GM19035 (cell line): ENCODE results near the gene SIRT7.
"Not testable (repeated sequence)": the region's sequence is repeated elsewhere in the genome, so short reads cannot be mapped to it uniquely, and the experiment has no call there.

ENCODE experiments used
- ATAC-seq: cut with Tn5 transposase; IDR thresholded peaks from one replicate; pipeline ENCODE4 v1.9.1; 2021; ENCODE audit not compliant: unreplicated experiment

SIRT7 gene

GRCh38 chr17:81954131-81955057, 36.4 kb upstream of the SIRT7 start:
- no peak for ATAC-seq

GRCh38 chr17:81953443-81953842, 35.5 kb upstream of the SIRT7 start:
- not testable (repeated sequence) for ATAC-seq

- no peak for ATAC-seq
Observed at GRCh38 chr17:81952792-81953228, 34.8 kb upstream of the SIRT7 start.

GRCh38 chr17:81951785-81952684, 34.1 kb upstream of the SIRT7 start:
- ATAC-seq = no peak

GRCh38 chr17:81950501-81950900, 32.5 kb upstream of the SIRT7 start:
- no peak for ATAC-seq

GRCh38 chr17:81948635-81949378, 30.8 kb upstream of the SIRT7 start:
- no peak for ATAC-seq

GRCh38 chr17:81947189-81947588, 29.2 kb upstream of the SIRT7 start, which contains the start of gene MYADML2:
MYADML2 (minus strand) TSS chr17:81947233; CDS start chr17:81941741, 5,492 bp downstream.
- no peak for ATAC-seq

GRCh38 chr17:81944858-81945257, 26.9 kb upstream of the SIRT7 start:
- no peak for ATAC-seq

- ATAC-seq = no peak
Observed at GRCh38 chr17:81942167-81942553, 24.2 kb upstream of the SIRT7 start.

GRCh38 chr17:81941484-81942166, 23.6 kb upstream of the SIRT7 start:
- no peak for ATAC-seq

GRCh38 chr17:81940538-81941483, 22.8 kb upstream of the SIRT7 start:
- no peak for ATAC-seq

- ATAC-seq = no peak
Observed at GRCh38 chr17:81939881-81940385, 22.0 kb upstream of the SIRT7 start.

GRCh38 chr17:81939218-81939617, 21.2 kb upstream of the SIRT7 start:
- no peak for ATAC-seq

- ATAC-seq = no peak
Observed at GRCh38 chr17:81935709-81936084, 17.7 kb upstream of the SIRT7 start.

GRCh38 chr17:81934850-81935708, 17.1 kb upstream of the SIRT7 start:
- no peak for ATAC-seq

GRCh38 chr17:81934098-81934757, 16.3 kb upstream of the SIRT7 start:
- ATAC-seq = no peak

- ATAC-seq = no peak
Observed at GRCh38 chr17:81933178-81933699, 15.3 kb upstream of the SIRT7 start.
